Measurements from ENCODE around the gene ITGAE.

- no peak for TF ChIP-seq ZNF121 (tag by site-specific recombination; IDR thresholded peaks at IDR 0.05)
- no peak for TF ChIP-seq ZNF449 (tag by site-specific recombination; IDR thresholded peaks at IDR 0.05)
- no peak for TF ChIP-seq ZNF549 (tag by site-specific recombination; IDR thresholded peaks at IDR 0.05)
- TF ChIP-seq ZNF777 (tag by site-specific recombination; IDR thresholded peaks at IDR 0.05; ENCODE audit: borderline replicate concordance): no peak
- no peak for TF ChIP-seq REST (tag by site-specific recombination; IDR thresholded peaks at IDR 0.05)
- TF ChIP-seq CTCF (tag by site-specific recombination; IDR thresholded peaks at IDR 0.05): no peak
- no peak for TF ChIP-seq BCL6B (tag by site-specific recombination; IDR thresholded peaks at IDR 0.05)
- TF ChIP-seq ZNF354C (tag by site-specific recombination; IDR thresholded peaks at IDR 0.05; ENCODE audit: borderline replicate concordance, low read depth): no peak
- no peak for TF ChIP-seq HOXA7 (CRISPR knock-in tag; IDR thresholded peaks at IDR 0.05; ENCODE audit: borderline replicate concordance)
- TF ChIP-seq KLF7 (tag by site-specific recombination; IDR thresholded peaks at IDR 0.05; ENCODE audit: borderline replicate concordance): no peak
- TF ChIP-seq PRDM1 (tag by site-specific recombination; IDR thresholded peaks at IDR 0.05): no peak
- TF ChIP-seq ZNF350 (tag by site-specific recombination; IDR thresholded peaks at IDR 0.05): no peak
- TF ChIP-seq ZSCAN23 (tag by site-specific recombination; IDR thresholded peaks at IDR 0.05): no peak
- no peak for TF ChIP-seq ZNF692 (tag by site-specific recombination; IDR thresholded peaks at IDR 0.05)
Observed at GRCh38 chr17:3708366-3708765, 92.6 kb downstream of the ITGAE start.

Measured in HEK293 (cell line).